Bone marrow (tissue), 2 donors: ENCODE data around the gene PCYT1B.
"Not testable (repeated sequence)": the region's sequence is repeated elsewhere in the genome, so short reads cannot be mapped to it uniquely, and the experiment has no call there.

Source experiments
- DNase-seq, 2 donors: peaks; one replicate each; lab custom pipeline; 2025; lab: John Stamatoyannopoulos, UW

PCYT1B gene

GRCh38 chrX:24647257-24648058 lies at the start of gene PCYT1B:
TSS of gene PCYT1B (minus strand) at chrX:24647347. CDS start at chrX:24647105, 242 bp downstream.
- DNase-seq, result no peak

- DNase-seq, result no peak
Observed at GRCh38 chrX:24696294-24696693, 49.1 kb upstream of the PCYT1B start.

DNA sequence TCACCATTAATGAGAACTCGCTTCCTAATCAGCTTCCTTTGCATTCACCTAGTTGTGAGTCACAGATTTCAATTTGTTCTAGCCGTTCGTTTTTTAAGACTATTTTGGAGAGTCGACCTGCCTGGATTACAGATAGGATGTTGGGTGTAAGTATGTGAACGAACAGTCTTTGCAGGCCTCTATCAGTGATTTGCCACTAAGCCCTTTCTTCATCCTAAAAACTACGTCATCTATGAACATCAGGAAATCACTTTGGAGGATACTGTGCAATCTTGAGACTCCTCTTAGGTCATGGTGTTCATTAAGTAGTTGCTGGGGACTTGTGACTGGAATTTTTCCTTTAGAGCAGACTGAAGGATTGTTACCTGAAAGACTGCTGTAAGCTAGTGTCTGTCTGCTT lies 47.7 kb upstream of the PCYT1B start:
- DNase-seq, result no peak

DNA sequence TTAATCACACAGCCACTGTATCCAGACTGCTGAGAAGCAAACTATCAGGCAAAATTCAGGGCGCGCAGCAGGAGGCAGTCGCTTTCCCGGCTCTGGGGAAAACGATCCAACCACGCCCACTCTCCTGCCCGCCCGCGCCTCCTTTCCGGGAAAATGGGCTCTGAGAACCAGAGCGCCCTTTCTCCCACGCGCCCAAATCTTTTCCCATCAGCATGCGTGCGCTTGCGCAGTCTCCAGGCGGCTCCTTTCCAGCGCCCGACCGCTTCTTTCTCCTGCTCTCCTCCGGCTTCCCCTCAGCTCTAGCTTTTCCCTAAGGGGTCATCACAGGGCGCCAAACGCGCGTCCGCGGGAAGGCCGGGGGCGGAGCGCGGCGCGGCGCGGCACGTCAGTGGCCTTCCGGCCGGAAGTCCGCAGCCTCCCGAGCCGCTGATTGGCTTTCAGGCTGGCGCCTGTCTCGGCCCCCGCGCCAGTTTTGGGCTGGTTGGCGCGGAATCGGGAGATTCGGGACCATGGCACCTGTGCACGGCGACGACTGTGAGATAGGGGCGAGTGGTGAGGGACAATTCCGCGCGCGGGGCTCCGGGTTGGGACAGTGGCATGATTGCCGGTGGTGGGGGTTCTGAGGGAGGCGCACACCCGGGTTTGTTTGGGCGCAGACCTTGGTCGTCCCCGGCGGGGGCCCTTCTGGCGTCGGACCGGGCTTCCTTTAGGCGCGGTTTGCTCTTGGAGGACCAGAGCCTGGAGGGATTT lies 46.5 kb upstream of the PCYT1B start, which contains the start of gene POLA1:
TSS of gene POLA1 (plus strand) at position 466 of the 750 bp plus-strand sequence. CDS start at position 510, 44 bp downstream.
- peak; percentile 36 to 79 for DNase-seq

- no peak for DNase-seq
Observed at GRCh38 chrX:24692305-24692704, 45.2 kb upstream of the PCYT1B start.

- no peak for DNase-seq
Observed at GRCh38 chrX:24684048-24684447, 36.9 kb upstream of the PCYT1B start.

- DNase-seq, result no peak
Observed at GRCh38 chrX:24682739-24683432, 35.7 kb upstream of the PCYT1B start.

- DNase-seq, result no peak
Observed at GRCh38 chrX:24676403-24677024, 29.4 kb upstream of the PCYT1B start.

DNA sequence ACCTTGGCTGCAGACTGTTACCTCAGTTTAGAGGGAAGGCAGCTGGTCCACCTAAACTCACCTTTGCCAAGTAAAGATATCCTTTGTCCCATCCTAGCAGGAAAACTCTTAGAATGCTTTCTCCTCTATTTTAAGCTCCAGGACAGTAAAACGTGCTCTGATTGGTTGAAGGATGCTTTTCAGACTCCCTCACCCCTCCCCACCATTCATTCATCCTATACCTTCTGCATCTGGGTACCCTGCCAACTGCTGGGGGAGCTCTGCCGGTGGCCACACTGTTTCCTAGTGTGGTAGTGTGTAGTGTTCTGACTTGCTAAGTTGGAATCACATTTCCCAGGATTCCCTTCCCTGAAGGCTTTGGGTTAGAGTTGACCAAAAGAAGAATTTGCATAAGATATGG lies 26.3 kb upstream of the PCYT1B start:
- DNase-seq, result no peak

DNA sequence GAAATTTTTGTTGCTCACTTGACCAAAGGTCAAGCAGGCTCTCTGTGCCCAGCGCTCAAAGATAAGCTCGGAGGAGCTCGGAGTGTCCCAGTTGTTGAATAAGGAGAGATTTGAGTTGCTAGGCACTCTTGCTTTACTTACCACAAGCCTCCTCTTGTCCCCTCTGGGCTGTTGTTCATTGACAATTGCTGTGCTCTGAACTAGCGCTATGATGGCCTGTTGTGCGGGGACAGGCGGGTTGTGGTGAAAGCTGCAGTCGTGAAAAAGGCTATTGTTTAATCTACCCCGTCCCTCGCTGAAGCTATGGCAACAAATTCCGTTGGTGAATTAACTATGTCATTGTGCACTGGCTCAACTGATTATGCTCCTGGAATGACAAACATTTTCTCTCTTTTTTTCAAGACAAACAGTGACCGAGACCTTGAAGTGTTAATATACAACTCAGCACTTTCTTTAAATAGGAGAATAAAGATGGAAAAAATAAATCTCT lies 25.6 kb upstream of the PCYT1B start:
- DNase-seq, result no peak

GRCh38 chrX:24668111-24668510 lies 21.0 kb upstream of the PCYT1B start:
- no peak for DNase-seq

- no peak for DNase-seq
Observed at GRCh38 chrX:24662352-24662751, 15.2 kb upstream of the PCYT1B start.

- DNase-seq, result no peak
Observed at GRCh38 chrX:24661292-24661691, 14.1 kb upstream of the PCYT1B start.

DNA sequence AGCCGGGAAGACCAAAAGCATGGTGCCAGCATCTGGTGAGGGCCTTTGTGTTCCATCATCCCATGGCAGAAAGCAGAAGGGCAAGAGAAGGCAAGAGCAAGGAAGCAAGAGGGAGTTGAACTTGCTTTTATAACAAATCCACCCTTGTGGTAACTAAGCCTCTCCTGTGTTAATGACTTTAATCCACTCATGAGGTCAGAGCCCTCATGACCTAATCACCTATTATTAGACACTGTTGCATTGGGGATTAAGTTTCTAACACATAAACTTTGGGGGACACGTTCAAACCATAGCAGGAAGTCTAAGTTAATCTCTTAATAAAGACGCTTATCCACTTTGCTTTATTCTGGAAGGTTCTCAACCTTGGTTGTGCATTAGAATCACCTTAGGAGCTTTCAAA lies 12.5 kb upstream of the PCYT1B start:
- DNase-seq, result no peak

DNA sequence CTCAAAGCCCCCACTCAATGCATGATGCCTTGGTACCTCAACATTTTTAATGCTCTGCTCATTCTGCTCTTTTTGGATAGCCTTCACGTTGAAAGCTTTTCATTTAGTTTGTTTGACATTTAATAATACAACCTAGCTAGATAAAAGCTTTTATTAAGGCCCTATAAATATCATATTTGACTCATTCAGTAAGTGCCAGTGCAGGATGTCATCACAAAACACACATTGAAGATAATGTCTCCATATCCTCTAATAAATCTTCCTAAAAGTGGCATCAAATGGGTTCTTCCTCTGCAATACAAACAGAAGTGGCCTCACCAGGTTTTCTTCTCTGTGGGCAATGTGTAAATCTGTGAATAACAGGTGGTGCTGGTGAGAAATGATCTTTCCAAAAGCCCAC lies 12.0 kb upstream of the PCYT1B start:
- DNase-seq, result no peak

- no peak for DNase-seq
Observed at GRCh38 chrX:24658421-24658820, 11.3 kb upstream of the PCYT1B start.

DNA sequence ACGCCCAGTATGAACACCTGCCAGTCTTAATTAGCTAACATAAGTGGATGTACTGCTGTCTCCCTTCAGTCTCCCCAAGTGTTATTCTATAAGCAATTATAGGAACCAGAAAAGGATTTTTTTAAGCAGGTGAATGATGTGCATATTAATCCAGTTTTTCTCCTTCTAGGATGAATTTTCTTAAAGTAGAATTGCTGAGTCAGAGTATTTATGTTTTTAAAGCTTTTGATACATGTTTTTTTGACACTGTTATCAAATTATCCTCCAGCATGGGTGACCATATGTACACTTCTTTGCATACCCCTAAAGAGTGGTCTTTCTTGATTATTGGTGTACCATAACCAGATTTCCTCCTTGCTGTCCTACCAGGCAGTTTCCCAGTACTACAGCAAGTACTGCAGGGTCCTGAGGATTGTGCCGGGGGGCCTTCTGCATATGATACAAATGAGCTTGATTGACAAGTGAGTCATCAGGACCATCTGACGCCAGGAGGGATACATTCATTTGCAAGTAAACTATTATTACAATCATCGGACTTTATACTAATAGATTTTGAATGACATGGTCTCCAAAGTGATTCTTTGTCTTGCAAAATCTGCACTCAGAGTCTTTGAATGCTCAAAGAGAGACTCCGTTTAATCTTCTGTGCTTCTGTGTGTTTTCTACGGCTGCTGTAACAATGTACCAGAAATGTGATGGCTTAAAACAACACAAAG lies 10.7 kb upstream of the PCYT1B start:
- no peak for DNase-seq

- DNase-seq, result not testable (repeated sequence)
Observed at GRCh38 chrX:24655679-24656078, 8.5 kb upstream of the PCYT1B start.

DNA sequence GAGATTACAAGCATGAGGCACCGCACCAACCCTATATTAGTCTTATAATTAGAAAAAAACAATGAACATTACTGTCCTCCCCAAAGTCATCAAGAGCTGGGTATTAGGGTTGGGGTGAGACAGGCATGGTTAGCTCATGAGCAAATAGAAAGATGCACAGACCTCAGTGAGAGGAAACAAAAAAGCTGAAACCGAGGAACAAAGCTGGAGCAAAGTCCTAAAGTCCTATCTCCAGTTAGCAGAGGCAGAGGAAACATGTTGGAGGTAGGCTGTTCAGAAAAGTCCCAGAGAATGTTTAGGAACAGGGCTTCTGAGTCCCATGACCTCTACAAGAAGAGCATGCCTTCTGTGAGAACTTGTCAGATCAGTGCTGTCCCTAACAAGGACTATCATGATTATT lies 4.6 kb upstream of the PCYT1B start:
- DNase-seq, result no peak

DNA sequence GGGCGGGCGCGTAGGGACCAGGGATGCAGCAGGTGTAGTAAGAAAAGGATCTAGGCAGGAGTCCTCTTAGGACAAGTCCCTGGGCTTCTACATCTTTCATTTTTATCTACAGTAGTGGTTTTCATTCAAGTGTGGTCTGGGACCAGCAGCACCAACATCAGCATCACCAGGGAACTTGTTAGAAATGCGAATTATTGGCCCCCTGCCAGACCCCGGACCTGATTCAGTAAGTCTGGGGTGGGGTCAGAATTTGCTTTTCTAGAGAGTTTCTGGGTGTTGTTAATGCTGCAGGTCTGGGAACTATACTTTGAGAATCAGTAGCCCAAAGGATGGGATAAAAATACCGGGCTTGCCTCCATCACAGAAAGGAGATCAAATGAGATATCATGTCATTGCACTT lies 1.3 kb upstream of the PCYT1B start:
- DNase-seq, result no peak

- no peak for DNase-seq
Observed at GRCh38 chrX:24646745-24647182, 383 bp downstream of the PCYT1B start.
